Neural cell (in vitro differentiated cells): ENCODE results near the gene KLHDC4. TPM values are rescaled to one million over a fixed set of nuclear protein-coding genes. Genes with fewer than 3 reads are reported as not detected.

Experiments used
- H2AFZ ChIP-seq: fragments of 200-600, 300-800 bp; sonication (generic), shearing (Covaris generic); 2 replicates; pipeline ENCODE4 v1.6.0; 2014; ENCODE audit warnings: low read depth, mild to moderate bottlenecking, antibody characterized with exemption, low read length, moderate library complexity
- H3F3A ChIP-seq: fragments of 200-600 bp; shearing (Covaris generic); 2 replicates; pipeline ENCODE4 v1.6.1; 2016; ENCODE audit warnings: mild to moderate bottlenecking, moderate library complexity, mixed read lengths, antibody characterized with exemption, low read length; ENCODE audit not compliant: insufficient read depth, poor library complexity, severe bottlenecking
- H3K27ac ChIP-seq: fragments of 200-600, 300-800 bp; sonication (generic), shearing (Covaris generic); 2 replicates; pipeline ENCODE4 v1.5.1; 2014; ENCODE audit warnings: mild to moderate bottlenecking, low read length, moderate library complexity
- H3K27me3 ChIP-seq: fragments of 300-800, 200-600 bp; sonication (generic), shearing (Covaris generic); 2 replicates; pipeline ENCODE4 v1.6.0; 2014; ENCODE audit warnings: mild to moderate bottlenecking, low read depth, low read length, moderate library complexity; ENCODE audit not compliant: insufficient read depth
- H3K36me3 ChIP-seq: fragments of 300-800, 200-600 bp; sonication (generic), shearing (Covaris generic); 2 replicates; pipeline ENCODE4 v1.5.1; 2014; ENCODE audit warnings: mild to moderate bottlenecking, antibody characterized with exemption, low read length, moderate library complexity; ENCODE audit not compliant: insufficient read depth
- H3K4me2 ChIP-seq: fragments of 300-800, 200-600 bp; sonication (generic), shearing (Covaris generic); 2 replicates; pipeline ENCODE4 v1.6.0; 2014; ENCODE audit warnings: mild to moderate bottlenecking, low read length
- H3K4me3 ChIP-seq: fragments of 300-800, 200-600 bp; sonication (generic), shearing (Covaris generic); 2 replicates; pipeline ENCODE4 v1.5.1; 2014; ENCODE audit warnings: mild to moderate bottlenecking, low read length, moderate library complexity
- H3K79me2 ChIP-seq: fragments of 200-600 bp; shearing (Covaris generic); replicated peaks from 2 replicates; pipeline ENCODE4 v1.6.0; 2014; ENCODE audit warnings: mild to moderate bottlenecking, low read length, moderate library complexity; ENCODE audit not compliant: insufficient read depth
- H3K9ac ChIP-seq: fragments of 300-800, 200-600 bp; sonication (generic), shearing (Covaris generic); 2 replicates; pipeline ENCODE4 v1.6.1; 2016; ENCODE audit warnings: mild to moderate bottlenecking, low read length, mixed read lengths
- H3K9me2 ChIP-seq: fragments of 200-600 bp; shearing (Covaris generic); 2 replicates; pipeline ENCODE4 v1.6.1; 2016; ENCODE audit warnings: mild to moderate bottlenecking, low read length, mixed read lengths; ENCODE audit not compliant: insufficient read depth
- H3K9me3 ChIP-seq: fragments of 200-600, 300-800 bp; sonication (generic), shearing (Covaris generic); 2 replicates; pipeline ENCODE4 v1.6.1; 2016; ENCODE audit warnings: mild to moderate bottlenecking, mixed run types, low read length, moderate library complexity, mixed read lengths
- H4K20me1 ChIP-seq: fragments of 200-600 bp; shearing (Covaris generic); 2 replicates; pipeline ENCODE4 v1.6.1; 2016; ENCODE audit warnings: mild to moderate bottlenecking, mixed run types; ENCODE audit not compliant: insufficient read depth
- EP300 ChIP-seq: fragments of 450-650 bp; conservative IDR thresholded peaks from 2 replicates; pipeline ENCODE4 v1.6.1; 2014; ENCODE audit warnings: antibody characterized with exemption, mild to moderate bottlenecking, moderate library complexity; ENCODE audit not compliant: poor library complexity, severe bottlenecking
- EZH2 ChIP-seq: fragments of 200-600, 300-800 bp; shearing (Covaris generic), sonication (generic); IDR thresholded peaks from 2 replicates; pipeline ENCODE4 v1.6.1; 2014; ENCODE audit warnings: antibody characterized with exemption, low read length, borderline replicate concordance, mild to moderate bottlenecking; ENCODE audit not compliant: insufficient read depth, poor library complexity, severe bottlenecking
- MXI1 ChIP-seq: fragments of 450-650 bp; conservative IDR thresholded peaks from 2 replicates; pipeline ENCODE4 v1.6.1; 2014; ENCODE audit warnings: antibody characterized with exemption, mild to moderate bottlenecking; ENCODE audit not compliant: poor library complexity, severe bottlenecking
- POLR2AphosphoS5 ChIP-seq: IDR thresholded peaks from 2 replicates; pipeline ENCODE4 v1.6.1; 2012
- RAD21 ChIP-seq: fragments of 450-650 bp; conservative IDR thresholded peaks from 2 replicates; pipeline ENCODE4 v1.6.1; 2014; ENCODE audit warnings: antibody characterized with exemption, mild to moderate bottlenecking, moderate library complexity
- SMC3 ChIP-seq: fragments of 450-650 bp; conservative IDR thresholded peaks from 2 replicates; pipeline ENCODE4 v1.6.1; 2014; ENCODE audit warnings: antibody characterized with exemption, mild to moderate bottlenecking, moderate library complexity; ENCODE audit not compliant: poor library complexity
- TAF1 ChIP-seq: IDR thresholded peaks from 2 replicates; pipeline ENCODE4 v1.6.1; 2012; ENCODE audit warnings: low read depth
- polyA plus RNA-seq: library from polyadenylated mRNA; depleted of rRNA; stranded (reverse); fragments of >200 nt; gene quantifications from 2 replicates; pipeline ENCODE4 v1.2.3, GENCODE V29; 2014
- TF ChIP-seq, protein P1 (sequence below): IDR thresholded peaks from 2 replicates; pipeline ENCODE4 v1.6.1; 2012; ENCODE audit warnings: borderline replicate concordance
- TF ChIP-seq, protein P2 (sequence below): fragments of 450-650 bp; IDR thresholded peaks from 2 replicates; pipeline ENCODE4 v1.5.1; 2014; ENCODE audit warnings: antibody characterized with exemption, mild to moderate bottlenecking, moderate library complexity; ENCODE audit not compliant: poor library complexity, severe bottlenecking

KLHDC4 gene
- polyA plus RNA-seq, 1 donor from 2014 or later = 27.5 TPM

GRCh38 chr16:87809150-87809902, 43.5 kb upstream of the KLHDC4 start:
- no peak overlapping the region for H3K9ac ChIP-seq
- H3F3A ChIP-seq = no peaks in the 10 kb centered on the region
- no peaks in the 10 kb centered on the region for H3K79me2 ChIP-seq
- H3K9me2 ChIP-seq = no peaks in the 10 kb centered on the region
- no peaks in the 10 kb centered on the region for H3K27me3 ChIP-seq
- H2AFZ ChIP-seq = no peak overlapping the region
- H4K20me1 ChIP-seq = no peaks in the 10 kb centered on the region
- H3K9me3 ChIP-seq = no peaks in the 10 kb centered on the region
- H3K4me2 ChIP-seq = no peak overlapping the region
- no peak overlapping the region for H3K27ac ChIP-seq
- H3K36me3 ChIP-seq = no peaks in the 10 kb centered on the region
- no peak overlapping the region for H3K4me3 ChIP-seq
- no peak for TF ChIP-seq EZH2
- TF ChIP-seq, protein P1, sequence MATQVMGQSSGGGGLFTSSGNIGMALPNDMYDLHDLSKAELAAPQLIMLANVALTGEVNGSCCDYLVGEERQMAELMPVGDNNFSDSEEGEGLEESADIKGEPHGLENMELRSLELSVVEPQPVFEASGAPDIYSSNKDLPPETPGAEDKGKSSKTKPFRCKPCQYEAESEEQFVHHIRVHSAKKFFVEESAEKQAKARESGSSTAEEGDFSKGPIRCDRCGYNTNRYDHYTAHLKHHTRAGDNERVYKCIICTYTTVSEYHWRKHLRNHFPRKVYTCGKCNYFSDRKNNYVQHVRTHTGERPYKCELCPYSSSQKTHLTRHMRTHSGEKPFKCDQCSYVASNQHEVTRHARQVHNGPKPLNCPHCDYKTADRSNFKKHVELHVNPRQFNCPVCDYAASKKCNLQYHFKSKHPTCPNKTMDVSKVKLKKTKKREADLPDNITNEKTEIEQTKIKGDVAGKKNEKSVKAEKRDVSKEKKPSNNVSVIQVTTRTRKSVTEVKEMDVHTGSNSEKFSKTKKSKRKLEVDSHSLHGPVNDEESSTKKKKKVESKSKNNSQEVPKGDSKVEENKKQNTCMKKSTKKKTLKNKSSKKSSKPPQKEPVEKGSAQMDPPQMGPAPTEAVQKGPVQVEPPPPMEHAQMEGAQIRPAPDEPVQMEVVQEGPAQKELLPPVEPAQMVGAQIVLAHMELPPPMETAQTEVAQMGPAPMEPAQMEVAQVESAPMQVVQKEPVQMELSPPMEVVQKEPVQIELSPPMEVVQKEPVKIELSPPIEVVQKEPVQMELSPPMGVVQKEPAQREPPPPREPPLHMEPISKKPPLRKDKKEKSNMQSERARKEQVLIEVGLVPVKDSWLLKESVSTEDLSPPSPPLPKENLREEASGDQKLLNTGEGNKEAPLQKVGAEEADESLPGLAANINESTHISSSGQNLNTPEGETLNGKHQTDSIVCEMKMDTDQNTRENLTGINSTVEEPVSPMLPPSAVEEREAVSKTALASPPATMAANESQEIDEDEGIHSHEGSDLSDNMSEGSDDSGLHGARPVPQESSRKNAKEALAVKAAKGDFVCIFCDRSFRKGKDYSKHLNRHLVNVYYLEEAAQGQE = no peak

- Histone ChIP-seq H3K9me3 (no peaks in the 10 kb centered on the region), H3K27me3 (no peaks in the 10 kb centered on the region), H3K4me3 (no peak overlapping the region), H3K36me3 (no peaks in the 10 kb centered on the region), H2AFZ (no peak overlapping the region), H3K9me2 (no peaks in the 10 kb centered on the region), H3K27ac (no peak overlapping the region), H4K20me1 (no peaks in the 10 kb centered on the region), H3K9ac (no peak overlapping the region), H3K4me2 (no peak overlapping the region), H3F3A (no peaks in the 10 kb centered on the region), H3K79me2 (no peaks in the 10 kb centered on the region)
- TF ChIP-seq EZH2 (no peak), SMC3 (no peak), TAF1 (no peak), MXI1 (no peak), RAD21 (no peak), EP300 (no peak), POLR2AphosphoS5 (no peak)
- TF ChIP-seq, protein P1 = no peak
- TF ChIP-seq, protein P2, sequence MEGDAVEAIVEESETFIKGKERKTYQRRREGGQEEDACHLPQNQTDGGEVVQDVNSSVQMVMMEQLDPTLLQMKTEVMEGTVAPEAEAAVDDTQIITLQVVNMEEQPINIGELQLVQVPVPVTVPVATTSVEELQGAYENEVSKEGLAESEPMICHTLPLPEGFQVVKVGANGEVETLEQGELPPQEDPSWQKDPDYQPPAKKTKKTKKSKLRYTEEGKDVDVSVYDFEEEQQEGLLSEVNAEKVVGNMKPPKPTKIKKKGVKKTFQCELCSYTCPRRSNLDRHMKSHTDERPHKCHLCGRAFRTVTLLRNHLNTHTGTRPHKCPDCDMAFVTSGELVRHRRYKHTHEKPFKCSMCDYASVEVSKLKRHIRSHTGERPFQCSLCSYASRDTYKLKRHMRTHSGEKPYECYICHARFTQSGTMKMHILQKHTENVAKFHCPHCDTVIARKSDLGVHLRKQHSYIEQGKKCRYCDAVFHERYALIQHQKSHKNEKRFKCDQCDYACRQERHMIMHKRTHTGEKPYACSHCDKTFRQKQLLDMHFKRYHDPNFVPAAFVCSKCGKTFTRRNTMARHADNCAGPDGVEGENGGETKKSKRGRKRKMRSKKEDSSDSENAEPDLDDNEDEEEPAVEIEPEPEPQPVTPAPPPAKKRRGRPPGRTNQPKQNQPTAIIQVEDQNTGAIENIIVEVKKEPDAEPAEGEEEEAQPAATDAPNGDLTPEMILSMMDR = no peak
These were observed 42.3 kb upstream of the KLHDC4 start for GRCh38 chr16:87808108-87808507.
